HG03378 (cell line): ENCODE measurements around the gene POLG2.
A peak's percentile ranks its signal among the peaks of the same experiment; 100 is the strongest.
"Not testable (repeated sequence)": the region's sequence is repeated elsewhere in the genome, so short reads cannot be mapped to it uniquely, and the experiment has no call there.

Experiments used
- ATAC-seq: cut with Tn5 transposase; IDR thresholded peaks from one replicate; pipeline ENCODE4 v1.9.1; 2021; ENCODE audit warnings: mild to moderate bottlenecking, moderate library complexity; ENCODE audit not compliant: unreplicated experiment

Gene POLG2

GRCh38 chr17:64506201-64506575, 9.3 kb upstream of the POLG2 start, which contains the start of gene DDX5:
Gene DDX5, minus strand, starts transcription at chr17:64506289. Its CDS starts 170 bp downstream, at chr17:64506119.
- ATAC-seq = peak; percentile 54

- no peak for ATAC-seq
Measured at GRCh38 chr17:64505340-64506200, 8.7 kb upstream of the POLG2 start.

DNA sequence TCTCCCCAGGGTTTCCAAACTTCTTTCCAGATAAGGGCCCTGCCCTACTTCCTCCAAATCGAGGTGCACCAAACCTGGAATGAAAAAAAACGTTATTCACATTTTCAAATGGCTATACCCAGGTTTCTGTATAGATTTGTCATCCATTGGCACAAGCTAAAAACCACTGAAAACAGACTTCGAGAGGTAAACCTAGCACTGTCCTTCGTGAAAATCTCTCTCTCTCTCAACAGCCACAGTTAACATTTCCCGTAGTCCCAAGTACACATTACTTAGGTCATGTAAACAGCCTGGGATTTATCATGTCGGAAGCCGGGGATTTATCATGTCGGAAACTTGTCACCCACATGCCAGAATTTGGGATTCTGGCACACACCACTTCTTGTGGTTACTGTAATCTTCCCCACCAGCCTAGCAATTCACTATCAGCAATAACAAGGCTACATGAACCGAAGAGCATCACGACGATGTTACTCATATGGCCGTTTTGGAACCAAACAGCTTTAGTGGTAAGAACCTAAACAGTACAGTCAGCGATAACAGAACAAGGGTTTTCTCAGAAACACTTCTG, 8.0 kb upstream of the POLG2 start:
- ATAC-seq = no peak

DNA sequence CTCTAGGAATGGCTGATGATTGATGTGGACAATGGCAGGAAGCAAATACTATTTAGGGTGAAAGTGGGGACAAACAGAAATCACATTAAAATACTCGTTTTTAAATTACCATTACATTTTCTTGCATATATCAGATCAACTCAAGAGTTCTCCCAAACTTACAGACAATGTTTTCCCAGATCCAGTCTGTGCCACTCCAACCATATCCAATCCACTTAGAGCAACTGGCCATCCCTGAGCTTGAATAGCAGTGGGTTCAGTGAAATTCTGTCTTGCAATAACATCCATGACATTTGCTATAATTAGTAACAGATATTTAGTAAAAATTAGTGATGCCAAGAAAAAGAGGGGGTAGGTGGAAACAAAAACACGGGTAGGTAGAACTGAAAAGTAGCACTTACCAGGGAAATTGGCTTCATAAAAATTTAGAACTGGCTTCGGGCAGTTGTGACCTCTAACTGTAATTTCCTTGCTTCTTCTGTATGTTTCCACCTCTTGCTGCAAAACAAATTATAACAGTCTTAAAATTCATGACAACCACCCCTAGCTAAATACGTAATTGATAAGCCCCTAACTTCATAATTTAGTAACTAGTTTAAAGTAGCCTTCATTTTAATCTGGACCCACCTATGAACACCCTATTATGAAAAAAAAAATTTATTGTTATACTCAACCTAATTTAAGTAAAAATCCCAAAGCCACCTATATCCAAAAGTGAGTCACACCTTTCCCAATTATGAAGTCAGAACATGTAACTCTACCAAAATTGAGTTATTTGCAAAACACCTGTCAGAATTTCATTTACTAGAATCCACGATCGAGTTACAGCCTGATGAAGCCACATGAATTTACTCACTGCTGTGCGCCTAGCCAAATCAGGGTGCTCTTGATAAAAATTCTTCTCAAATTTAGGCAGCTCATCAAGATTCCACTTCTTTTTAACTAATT, 7.2 kb upstream of the POLG2 start:
- ATAC-seq = no peak

GRCh38 chr17:64503341-64503740, 6.5 kb upstream of the POLG2 start:
- ATAC-seq = no peak

DNA sequence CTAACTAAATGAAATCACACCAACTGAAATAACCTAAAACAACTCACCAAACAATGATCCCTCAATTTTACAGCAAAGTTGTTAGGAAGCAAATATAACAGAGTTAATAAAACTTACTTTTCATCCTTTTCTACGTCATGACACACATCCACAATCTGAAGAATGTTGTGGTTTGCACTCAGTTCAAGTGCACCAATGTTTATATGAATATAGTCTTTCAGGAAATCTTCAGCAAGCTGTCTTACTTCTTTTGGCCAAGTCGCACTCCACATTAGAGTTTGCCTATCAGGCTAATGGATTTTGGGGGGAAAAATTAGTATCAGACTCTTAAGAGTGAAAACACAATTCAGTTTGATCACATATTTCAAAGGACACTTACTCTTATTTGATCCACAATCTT, 6.0 kb upstream of the POLG2 start:
- ATAC-seq = no peak

- ATAC-seq = no peak
Measured at GRCh38 chr17:64502021-64502420, 5.2 kb upstream of the POLG2 start.

- ATAC-seq = no peak
Measured at GRCh38 chr17:64500862-64501765, 4.3 kb upstream of the POLG2 start.

- no peak for ATAC-seq
Measured at GRCh38 chr17:64500487-64500859, 3.6 kb upstream of the POLG2 start.

GRCh38 chr17:64499805-64500486, 3.1 kb upstream of the POLG2 start:
- ATAC-seq = no peak

GRCh38 chr17:64498308-64499203, 1.7 kb upstream of the POLG2 start:
- ATAC-seq = no peak

DNA sequence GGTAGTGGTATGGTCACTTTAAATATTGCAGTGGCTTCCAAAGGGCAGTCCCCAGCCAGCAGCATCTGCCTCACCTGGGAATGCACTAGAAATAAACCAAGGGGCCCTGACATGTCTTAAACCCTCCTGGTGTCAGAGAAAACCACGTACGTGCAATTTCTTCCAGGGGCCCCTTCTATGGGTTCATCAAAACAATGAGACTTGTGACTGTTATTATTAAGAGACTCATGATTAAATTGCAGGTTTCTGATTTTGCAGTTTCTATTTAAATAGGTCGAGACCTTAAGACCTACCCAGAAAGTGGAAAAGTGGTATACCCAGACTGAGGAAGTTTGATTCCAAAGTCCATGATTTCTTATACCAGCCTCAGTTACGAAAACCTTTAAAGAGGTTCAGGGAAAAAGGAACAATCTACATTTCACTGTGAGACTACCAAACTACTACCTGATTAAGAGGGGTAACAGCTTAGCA, 746 bp upstream of the POLG2 start:
- ATAC-seq = no peak

GRCh38 chr17:64496348-64496785, 487 bp downstream of the POLG2 start:
- no peak for ATAC-seq

DNA sequence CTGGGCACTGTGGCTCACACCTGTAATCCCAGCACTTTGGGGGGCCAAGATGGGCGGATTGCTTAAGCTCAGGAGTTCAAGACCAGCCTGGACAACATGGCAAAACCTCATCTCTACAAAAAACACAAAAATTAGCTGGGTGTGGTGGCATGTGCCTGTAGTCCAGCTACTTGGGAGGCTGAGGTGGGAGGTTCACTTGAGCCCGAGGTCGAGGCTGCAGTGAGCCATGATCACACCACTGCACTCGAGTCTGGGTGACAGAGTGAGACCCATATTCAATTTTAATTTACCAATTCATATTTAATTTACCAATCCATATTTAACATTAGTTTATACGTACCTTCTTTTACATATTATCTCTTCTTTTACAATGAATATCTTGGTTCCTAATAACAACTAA, 1.6 kb downstream of the POLG2 start:
- ATAC-seq = not testable (repeated sequence)

- no peak for ATAC-seq
Measured at GRCh38 chr17:64494121-64494520, 2.7 kb downstream of the POLG2 start.

- ATAC-seq = no peak
Measured at GRCh38 chr17:64492481-64493109, 4.3 kb downstream of the POLG2 start.

- no peak for ATAC-seq
Measured at GRCh38 chr17:64491994-64492393, 4.9 kb downstream of the POLG2 start.
